GOT3 (cell line): ENCODE data around the gene C11orf68.
A peak's percentile ranks its signal among the peaks of the same experiment; 100 is the strongest.

Experiments used
- DNase-seq: peaks from one replicate; lab custom pipeline; 2025; ENCODE audit warnings: mixed read lengths; lab: John Stamatoyannopoulos, UW

C11orf68 gene

GRCh38 chr11:65944191-65944590 lies 25.3 kb upstream of the C11orf68 start:
- DNase-seq = no peak

- no peak for DNase-seq
Measured at GRCh38 chr11:65942531-65942930, 23.7 kb upstream of the C11orf68 start.

GRCh38 chr11:65941720-65942310 lies 23.0 kb upstream of the C11orf68 start:
- DNase-seq = no peak

- no peak for DNase-seq
Measured at GRCh38 chr11:65937766-65938165, 18.9 kb upstream of the C11orf68 start.

GRCh38 chr11:65934014-65934413 lies 15.2 kb upstream of the C11orf68 start:
- no peak for DNase-seq

- no peak for DNase-seq
Measured at GRCh38 chr11:65932558-65932919, 13.7 kb upstream of the C11orf68 start.

GRCh38 chr11:65931773-65932557 lies 13.1 kb upstream of the C11orf68 start:
- no peak for DNase-seq

GRCh38 chr11:65928667-65929066 lies 9.8 kb upstream of the C11orf68 start:
- DNase-seq = no peak

- no peak for DNase-seq
Measured at GRCh38 chr11:65927904-65928397, 9.1 kb upstream of the C11orf68 start.

GRCh38 chr11:65925397-65925796 lies 6.5 kb upstream of the C11orf68 start:
- DNase-seq = no peak

- no peak for DNase-seq
Measured at GRCh38 chr11:65922565-65922964, 3.7 kb upstream of the C11orf68 start.

- no peak for DNase-seq
Measured at GRCh38 chr11:65921876-65922275, 3.0 kb upstream of the C11orf68 start.

GRCh38 chr11:65921033-65921555 lies 2.2 kb upstream of the C11orf68 start:
- no peak for DNase-seq

- no peak for DNase-seq
Measured at GRCh38 chr11:65920372-65920802, 1.5 kb upstream of the C11orf68 start.

- DNase-seq = no peak
Measured at GRCh38 chr11:65919573-65920371, 910 bp upstream of the C11orf68 start.

- DNase-seq = peak; percentile 86
Measured at GRCh38 chr11:65919141-65919572, 295 bp upstream of the C11orf68 start, which contains the start of gene DRAP1. TSS of gene DRAP1 (plus strand) at chr11:65919426. CDS start at chr11:65919502, 76 bp downstream.

GRCh38 chr11:65917434-65918210 lies 1.2 kb downstream of the C11orf68 start:
- DNase-seq = no peak

- no peak for DNase-seq
Measured at GRCh38 chr11:65917077-65917433, 1.8 kb downstream of the C11orf68 start.

- no peak for DNase-seq
Measured at GRCh38 chr11:65916391-65916790, 2.5 kb downstream of the C11orf68 start.

- peak; percentile 69 for DNase-seq
Measured at GRCh38 chr11:65915821-65916251, 3.0 kb downstream of the C11orf68 start.

- DNase-seq = no peak
Measured at GRCh38 chr11:65915101-65915820, 3.6 kb downstream of the C11orf68 start.
